Middle frontal gyrus (tissue), 1 donor: ENCODE measurements around the gene CD2.
A peak's percentile ranks its signal among the peaks of the same experiment; 100 is the strongest.

Experiments
- DNase-seq: peaks from one replicate; pipeline ENCODE4 v3.0.0-alpha.2; 2015; ENCODE audit warnings: low spot score; ENCODE audit errors: extremely low spot score

Gene CD2

DNA sequence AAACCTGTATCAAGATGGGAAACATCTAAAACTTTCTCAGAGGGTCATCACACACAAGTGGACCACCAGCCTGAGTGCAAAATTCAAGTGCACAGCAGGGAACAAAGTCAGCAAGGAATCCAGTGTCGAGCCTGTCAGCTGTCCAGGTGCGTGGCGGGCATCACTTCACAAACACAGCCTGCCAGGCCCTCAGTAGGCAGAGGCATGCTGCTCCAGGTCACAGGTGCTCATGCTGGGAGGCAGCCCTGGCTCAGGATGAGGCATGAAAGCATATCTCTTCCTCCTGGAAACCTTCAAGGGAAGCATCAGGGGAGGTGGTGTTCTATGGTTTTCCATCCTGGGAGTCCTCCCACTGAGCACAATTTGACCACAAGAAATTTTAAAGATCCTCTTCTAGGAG lies 6.3 kb downstream of the CD2 start:
- DNase-seq = no peak

DNA sequence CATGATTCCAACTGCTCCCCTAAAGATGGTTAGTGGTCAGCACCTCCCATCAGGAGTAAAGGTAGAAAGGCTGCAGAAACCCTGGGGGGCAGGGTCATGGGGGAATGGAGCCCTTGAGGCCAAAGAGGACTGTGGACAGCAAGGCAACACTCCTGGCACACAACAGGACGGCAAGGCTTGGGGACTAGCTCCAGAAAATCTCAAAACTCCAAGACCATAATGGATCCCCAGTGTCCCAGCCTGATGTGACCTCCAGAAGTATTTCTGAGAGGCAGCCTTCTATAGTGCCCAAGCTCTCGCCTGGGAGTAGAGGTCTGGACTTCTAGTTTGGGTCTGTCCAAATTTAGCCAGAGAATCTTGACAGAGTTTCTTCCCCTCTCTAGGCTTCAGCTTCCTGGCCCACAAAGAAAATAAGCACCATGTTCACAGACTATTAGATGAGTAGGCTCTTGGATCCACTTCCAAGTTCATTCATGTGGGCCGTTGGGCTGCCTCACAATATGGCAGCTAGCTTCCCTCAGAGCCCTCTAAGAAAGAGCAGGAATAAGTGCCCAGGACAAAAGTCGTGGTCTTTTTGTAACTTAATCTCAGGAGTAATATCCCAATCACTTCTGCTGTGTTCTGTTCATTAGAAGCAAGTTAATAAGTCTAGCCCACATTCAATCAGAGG lies 6.9 kb downstream of the CD2 start:
- no peak for DNase-seq

DNA sequence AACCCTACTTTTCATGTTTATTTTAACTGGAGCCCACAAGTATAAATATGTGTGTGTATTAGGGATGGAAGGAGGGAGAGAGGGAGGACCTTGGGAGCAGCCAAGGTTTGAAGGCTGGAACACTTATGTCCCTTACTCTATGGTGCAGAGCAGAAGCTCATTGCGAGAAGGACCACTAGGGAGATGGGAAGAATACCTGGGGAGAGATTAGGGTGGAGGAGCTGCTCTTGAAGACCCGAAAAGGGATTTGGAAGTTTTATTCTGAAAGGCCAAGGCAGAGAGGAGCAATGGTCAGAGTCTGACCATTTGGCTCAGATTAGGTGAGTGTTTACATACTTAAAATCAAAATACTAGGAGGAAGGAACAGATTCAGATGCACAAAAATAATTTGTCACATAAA lies 8.1 kb downstream of the CD2 start:
- DNase-seq = no peak

- no peak for DNase-seq
These were observed 8.5 kb downstream of the CD2 start for GRCh38 chr1:116762781-116763115.

DNA sequence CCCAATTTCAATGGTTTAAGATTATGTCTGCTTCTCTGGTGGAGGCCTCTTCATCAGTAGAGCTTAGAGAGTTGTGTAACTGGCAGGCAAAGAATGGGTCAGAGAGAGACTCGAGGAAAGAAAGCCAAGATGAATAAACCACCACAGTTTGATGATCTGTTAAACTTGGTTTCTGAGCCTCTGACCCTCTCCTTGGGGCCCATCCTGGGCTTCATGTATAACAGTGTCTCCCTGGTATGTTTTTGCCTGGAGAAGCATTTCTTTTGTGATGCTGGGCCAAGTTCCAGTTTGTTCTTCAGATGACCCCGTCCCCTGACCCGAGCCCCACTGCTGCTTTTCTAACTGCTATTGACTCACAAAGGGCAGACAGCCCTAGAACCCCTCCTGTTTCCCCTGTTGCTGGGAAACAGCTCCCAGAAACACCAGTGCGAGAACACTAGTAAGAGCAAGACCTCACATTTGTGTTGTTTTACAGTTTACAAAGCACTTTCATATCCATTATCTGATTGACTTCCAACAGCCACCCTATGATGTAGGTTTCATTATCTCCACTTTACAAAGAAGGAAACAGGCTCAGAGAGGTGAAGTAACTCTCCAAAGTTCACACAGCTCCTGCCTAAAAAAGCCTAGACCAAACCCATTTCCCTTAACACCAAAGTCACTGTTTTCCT lies 9.0 kb downstream of the CD2 start:
- no peak for DNase-seq

DNA sequence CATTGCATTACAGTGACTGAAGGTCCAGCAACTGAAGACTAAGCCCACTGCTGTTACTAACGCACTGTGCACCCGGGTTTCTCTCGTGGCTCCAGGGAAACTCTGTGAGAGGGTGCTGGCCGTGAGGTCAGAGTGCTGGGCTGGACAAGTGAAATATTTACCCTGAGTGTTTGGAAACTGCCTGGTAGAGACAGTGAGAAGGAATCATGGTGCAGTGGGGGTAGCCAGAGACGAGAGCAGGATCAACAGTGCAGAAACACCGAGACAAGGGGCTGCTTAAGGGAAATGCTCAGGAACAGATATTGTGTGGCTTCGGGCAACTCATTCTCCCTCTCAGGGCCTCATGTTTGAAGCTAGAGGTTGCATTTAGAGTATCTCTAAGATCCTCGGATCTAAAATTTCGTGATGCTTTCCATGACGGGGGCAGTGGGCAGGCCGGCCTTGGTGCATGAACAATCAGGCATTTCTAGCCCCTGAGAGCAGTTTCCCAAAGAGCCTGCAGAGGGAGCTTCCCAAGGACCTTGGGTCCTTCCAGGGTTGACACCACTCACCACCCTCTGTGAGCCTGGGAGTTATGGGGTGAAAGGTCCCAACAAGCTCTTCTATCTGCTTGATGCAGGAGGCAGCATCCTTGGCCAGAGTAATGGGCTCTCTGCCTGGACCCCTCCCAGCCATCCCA lies 9.7 kb downstream of the CD2 start:
- no peak for DNase-seq

GRCh38 chr1:116764466-116764898 lies 10.3 kb downstream of the CD2 start:
- no peak for DNase-seq

- DNase-seq = no peak
These were observed 11.0 kb downstream of the CD2 start for GRCh38 chr1:116764906-116765862.

- no peak for DNase-seq
These were observed 11.7 kb downstream of the CD2 start for GRCh38 chr1:116765962-116766361.

GRCh38 chr1:116766616-116767469 lies 12.6 kb downstream of the CD2 start:
- no peak for DNase-seq

DNA sequence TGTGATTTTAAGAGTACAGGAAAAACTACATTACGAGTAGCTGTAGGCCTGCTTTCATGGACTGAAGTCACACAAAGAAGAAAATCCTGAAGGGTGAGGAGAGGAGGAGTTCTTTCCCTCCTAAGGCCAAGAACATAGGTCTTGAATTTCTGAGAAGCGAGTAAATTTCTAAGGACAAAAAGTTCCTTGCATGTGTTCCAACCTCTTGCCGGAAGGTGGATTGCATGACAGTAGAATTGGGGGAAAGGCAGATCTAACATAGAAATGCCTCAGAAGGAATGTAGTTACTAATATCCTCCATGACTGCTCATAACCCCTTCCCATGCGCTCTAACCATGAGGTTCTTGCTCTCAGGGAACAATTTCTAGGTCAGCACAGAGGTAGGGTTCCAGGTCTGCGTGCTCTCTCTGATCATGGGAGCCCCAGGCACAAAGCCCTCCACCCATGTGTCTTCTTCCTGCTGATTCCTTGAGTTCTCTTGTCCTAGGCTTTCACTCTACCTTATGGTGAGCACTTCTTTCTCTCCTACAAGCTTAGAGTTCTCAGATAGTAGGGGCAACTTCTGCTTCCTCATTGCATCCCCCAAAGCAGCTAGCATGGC lies 13.7 kb downstream of the CD2 start:
- no peak for DNase-seq

DNA sequence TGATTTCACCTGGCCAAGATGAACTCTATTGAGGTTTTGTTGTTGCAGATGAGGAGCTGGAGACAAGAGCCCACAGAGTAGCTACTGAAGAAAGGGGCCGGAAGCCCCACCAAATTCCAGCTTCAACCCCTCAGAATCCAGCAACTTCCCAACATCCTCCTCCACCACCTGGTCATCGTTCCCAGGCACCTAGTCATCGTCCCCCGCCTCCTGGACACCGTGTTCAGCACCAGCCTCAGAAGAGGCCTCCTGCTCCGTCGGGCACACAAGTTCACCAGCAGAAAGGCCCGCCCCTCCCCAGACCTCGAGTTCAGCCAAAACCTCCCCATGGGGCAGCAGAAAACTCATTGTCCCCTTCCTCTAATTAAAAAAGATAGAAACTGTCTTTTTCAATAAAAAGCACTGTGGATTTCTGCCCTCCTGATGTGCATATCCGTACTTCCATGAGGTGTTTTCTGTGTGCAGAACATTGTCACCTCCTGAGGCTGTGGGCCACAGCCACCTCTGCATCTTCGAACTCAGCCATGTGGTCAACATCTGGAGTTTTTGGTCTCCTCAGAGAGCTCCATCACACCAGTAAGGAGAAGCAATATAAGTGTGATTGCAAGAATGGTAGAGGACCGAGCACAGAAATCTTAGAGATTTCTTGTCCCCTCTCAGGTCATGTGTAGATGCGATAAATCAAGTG lies 14.3 kb downstream of the CD2 start:
- DNase-seq = no peak

GRCh38 chr1:116769104-116769452 lies 14.8 kb downstream of the CD2 start:
- DNase-seq = no peak

DNA sequence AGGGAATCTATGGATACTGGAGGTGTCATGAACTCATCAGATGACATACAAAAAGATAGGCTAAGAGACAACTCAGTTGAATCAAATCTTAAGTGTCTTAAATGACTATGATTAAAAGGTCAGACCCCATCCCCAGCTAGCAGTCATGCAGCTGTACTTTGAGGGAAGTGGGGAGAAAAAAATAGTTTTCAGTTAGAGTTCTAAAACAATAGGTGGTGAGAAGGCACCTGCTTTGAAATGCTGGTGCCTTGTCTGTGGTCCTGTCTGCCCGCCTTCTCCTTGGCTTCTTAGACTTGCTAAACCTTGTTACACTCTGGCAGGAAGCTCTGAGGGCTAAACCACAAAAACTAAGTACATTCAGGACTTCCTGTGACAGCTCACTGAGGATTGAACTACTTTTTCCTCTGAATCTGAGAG lies 15.3 kb downstream of the CD2 start:
- no peak for DNase-seq

DNA sequence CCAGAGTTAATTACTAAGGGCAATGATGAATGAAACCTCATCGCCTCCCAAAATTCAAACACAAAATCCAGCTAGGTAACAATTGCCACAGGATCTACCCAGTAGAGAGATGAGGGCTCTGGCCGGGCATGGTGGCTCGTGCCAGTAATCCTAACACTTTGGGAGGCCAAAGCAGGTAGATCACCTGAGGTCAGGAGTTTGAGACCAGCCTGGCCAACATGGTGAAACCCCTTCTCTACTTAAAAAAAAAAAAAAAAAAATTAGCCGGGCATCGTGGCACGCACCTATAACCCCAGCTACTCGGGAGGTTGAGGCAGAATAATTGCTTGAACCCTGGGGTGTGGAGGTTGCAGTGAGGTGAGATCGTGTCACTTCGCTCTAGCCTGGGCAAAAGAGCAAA lies 15.8 kb downstream of the CD2 start:
- DNase-seq = no peak

DNA sequence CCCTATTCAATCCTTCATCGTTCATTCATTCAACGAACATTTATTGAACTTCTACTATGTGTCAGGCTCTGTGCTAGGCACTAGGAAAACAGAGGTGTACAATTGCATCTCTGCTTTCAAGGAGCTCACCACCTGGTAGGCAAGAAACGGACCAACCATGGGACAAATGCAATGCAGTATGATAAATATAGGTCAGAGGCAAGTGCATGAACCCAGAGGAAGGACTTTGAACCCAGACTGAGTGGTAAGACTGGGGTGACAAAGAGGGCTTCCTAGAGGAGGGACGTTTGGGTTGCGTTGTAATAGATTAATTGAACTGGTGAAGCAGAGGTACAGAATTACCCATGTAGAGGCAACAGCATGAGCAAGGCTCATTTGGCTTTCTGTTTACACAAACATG lies 16.4 kb downstream of the CD2 start:
- DNase-seq = no peak

DNA sequence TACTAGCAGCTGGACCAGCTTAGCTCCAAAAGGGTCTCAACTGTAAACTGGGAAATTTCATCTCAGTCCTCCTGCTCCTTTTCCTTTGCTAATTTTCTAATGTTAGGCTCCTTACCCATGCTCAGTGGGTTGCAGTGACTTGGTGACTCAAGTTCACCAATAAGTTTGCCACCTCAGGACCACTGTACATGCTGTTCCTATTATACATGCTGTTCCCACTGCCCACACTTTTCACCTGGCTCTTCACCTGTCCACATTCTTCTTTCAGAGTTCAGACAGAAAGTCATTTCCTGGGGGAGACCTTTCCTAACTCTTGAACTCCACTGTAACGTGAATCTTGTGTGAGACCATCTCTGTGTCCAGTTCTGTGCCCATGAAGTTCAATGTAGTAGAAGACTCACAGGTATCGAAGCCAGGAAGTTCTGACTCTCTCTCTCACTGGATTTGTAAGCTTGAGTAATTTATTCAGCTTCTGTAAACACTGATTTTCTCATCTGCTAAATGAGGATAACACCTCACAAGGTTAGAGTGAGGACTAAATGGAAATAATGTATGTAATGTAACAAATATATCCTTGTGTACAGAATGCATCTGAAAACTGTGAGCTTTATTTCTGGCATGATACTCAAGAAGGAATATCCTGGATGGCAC lies 17.9 kb downstream of the CD2 start:
- DNase-seq = no peak

DNA sequence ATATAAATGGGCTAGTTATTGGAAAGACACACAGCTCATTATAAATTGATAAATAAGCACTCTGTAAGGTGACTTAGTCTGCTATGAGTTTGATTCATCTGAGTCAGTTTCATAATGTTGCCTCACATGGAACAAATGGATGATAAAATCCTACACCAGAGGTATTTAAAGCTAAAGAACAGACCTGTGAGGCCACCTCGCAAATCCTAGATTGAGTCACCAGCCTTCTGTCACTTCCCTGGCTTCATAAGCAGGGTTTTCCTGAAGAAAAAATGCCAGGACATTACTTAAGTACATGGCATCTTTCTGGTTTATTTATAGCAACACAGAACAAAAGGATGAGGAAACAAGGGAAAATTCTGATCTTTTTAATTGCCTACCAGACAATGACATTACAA lies 18.4 kb downstream of the CD2 start:
- DNase-seq = peak; percentile 17

GRCh38 chr1:116775116-116775752 lies 21.0 kb downstream of the CD2 start:
- no peak for DNase-seq
